ENCODE results near the gene FAM43A. TPM values are rescaled to one million over a fixed set of nuclear protein-coding genes. Genes with fewer than 3 reads are reported as not detected.

FAM43A gene
- total and polyA plus RNA-seq, 2 of the 8 experiments (the other 6 are each of a cell fraction or from before 2014, with no cell fraction given), result 2.3 to 2.6 TPM

GRCh38 chr3:194688946-194689345 lies 3.3 kb downstream of the FAM43A start (continued):
- no peak for TF ChIP-seq CTCF (IDR thresholded peaks at IDR 0.05; ENCODE audit: control extremely low read depth in 1 of 3, insufficient read depth in 1 of 3, low read depth in 1 of 3, low read length in 3 of 3)
- no peak for TF ChIP-seq ZNF274 (IDR thresholded peaks at IDR 0.05; ENCODE audit: borderline replicate concordance, extremely low read depth, low read length)
- no peak for TF ChIP-seq CEBPB (IDR thresholded peaks at IDR 0.05; ENCODE audit: low read depth, low read length)
- no peak for TF ChIP-seq BACH1 (IDR thresholded peaks at IDR 0.05; ENCODE audit: low read length)
- no peak for TF ChIP-seq EP300 (IDR thresholded peaks at IDR 0.05; ENCODE audit: borderline replicate concordance in 1 of 2, low read depth in 2 of 2, low read length in 2 of 2)
- TF ChIP-seq CBX8 (IDR thresholded peaks at IDR 0.05; ENCODE audit: borderline replicate concordance, low read depth, low read length), result no peak
- no peak for TF ChIP-seq CHD2 (IDR thresholded peaks at IDR 0.05; ENCODE audit: low read length)
- TF ChIP-seq USF2 (IDR thresholded peaks at IDR 0.05; ENCODE audit: low read length), result no peak
